Aorta (tissue), 5 donors: ENCODE data around the gene TNXB. TPM values are rescaled to one million over a fixed set of nuclear protein-coding genes. Genes with fewer than 3 reads are reported as not detected.

ENCODE experiments used
- ATAC-seq: fragments of 200-7000 bp; cut with Tn5 transposase; one replicate; pipeline ENCODE4 v1.9.1; 2022; ENCODE audit warnings: moderate library complexity; ENCODE audit not compliant: low FRiP score
- DNase-seq, 2 donors: peaks; one replicate each; pipeline ENCODE4 v3.0.0-alpha.2; 2020
- H3K27ac ChIP-seq, 2 donors: one replicate each; pipeline ENCODE4 v1.5.1; 2013; ENCODE audit warnings: low read length in 2 of 2, mild to moderate bottlenecking in 2 of 2, moderate library complexity in 2 of 2, control low read depth in 1 of 2, inconsistent platforms in 1 of 2, low read depth in 1 of 2
- H3K27me3 ChIP-seq, 2 donors: one replicate each; pipeline ENCODE4 v1.6.1; 2013; ENCODE audit warnings: control low read depth in 1 of 2, low read length in 1 of 2, mild to moderate bottlenecking in 1 of 2, moderate library complexity in 1 of 2; ENCODE audit not compliant: insufficient read depth in 2 of 2, control insufficient read depth in 1 of 2
- H3K36me3 ChIP-seq, 2 donors: one replicate each; pipeline ENCODE4 v1.6.1; 2013; ENCODE audit warnings: control low read depth in 1 of 2, low read length in 1 of 2, mild to moderate bottlenecking in 1 of 2; ENCODE audit not compliant: insufficient read depth in 2 of 2, control insufficient read depth in 1 of 2
- H3K4me1 ChIP-seq, 2 donors: one replicate each; pipeline ENCODE4 v1.6.1; 2013; ENCODE audit warnings: low read length in 2 of 2, control low read depth in 1 of 2, mild to moderate bottlenecking in 1 of 2, moderate library complexity in 1 of 2; ENCODE audit not compliant: insufficient read depth in 2 of 2, control insufficient read depth in 1 of 2
- H3K4me3 ChIP-seq, 2 donors: one replicate each; pipeline ENCODE4 v1.5.1; 2013; ENCODE audit warnings: low read length in 2 of 2, control low read depth in 1 of 2, mild to moderate bottlenecking in 1 of 2
- H3K9me3 ChIP-seq: one replicate; pipeline ENCODE4 v1.6.1; 2013; ENCODE audit warnings: mild to moderate bottlenecking, low read length; ENCODE audit not compliant: control insufficient read depth
- WGBS, 2 donors: extraction: QIAGEN DNeasy Blood & Tissue Kit; methylation state at CpG; one replicate each; pipeline ENCODE4 v1.1.7; 2013; 5-methylcytosine and 5-hydroxymethylcytosine counted together
- intact Hi-C, 2 donors: fragments of 100-400 bp; cut with DNase I; formaldehyde crosslinking; loops; one replicate each; pipeline versions ENCODE4 v1.14.2 to v1.15.0; 2022
- polyA plus RNA-seq, 2 donors: library from polyadenylated mRNA; stranded (reverse); fragments of 200-250 nt; gene quantifications; one replicate each; pipeline ENCODE4 v1.2.3, GENCODE V29; 2013
- total RNA-seq, 2 donors: library from RNA; stranded (reverse); fragmentation: NEBNext Ultra II Directional; extraction: Animal tissue kit (Norgen Biotek cat#: 25700); gene quantifications; one replicate each; pipeline ENCODE4 v1.2.1, GENCODE V29; 2021
- donor health status: healthy with polysubstance abuse.
- donor health status: Bipolar disorder and iron deficiency.
- donor health status: DM: no; HTN: no; CAD: no.
- donor health status: DM: no; HTN: no; CAD: no.
- donor health status: DM: yes; HTN: yes; CAD: no.

TNXB gene
- total and polyA plus RNA-seq, 4 donors = 11.1 to 441 (median 116) TPM

DNA sequence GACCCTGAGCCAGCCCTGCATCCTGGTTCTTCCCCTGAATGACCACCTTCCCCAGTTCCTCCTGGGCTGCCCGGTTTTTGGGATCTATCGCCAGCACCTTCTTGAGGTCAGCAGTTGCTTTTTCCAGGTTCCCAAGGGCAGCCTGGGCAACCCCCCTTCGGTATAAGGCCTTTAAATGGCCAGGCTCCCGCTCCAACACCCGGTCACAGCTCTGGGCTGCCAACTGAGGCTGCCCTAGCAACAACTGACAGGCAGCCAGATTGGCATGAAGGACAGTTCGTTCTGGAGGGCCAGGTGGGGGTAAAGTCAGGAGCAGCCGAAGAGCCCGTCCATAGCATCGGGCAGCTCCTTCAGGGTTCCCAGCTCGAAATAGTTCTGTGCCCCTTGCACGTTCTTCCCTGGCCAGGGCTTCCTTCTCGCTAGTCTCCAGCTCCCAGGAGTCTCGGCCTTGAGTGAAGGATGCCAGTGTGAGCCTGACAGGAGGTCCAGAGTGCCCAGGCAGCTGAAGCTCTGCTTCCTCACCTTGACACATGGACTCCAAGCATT, 19.7 kb upstream of the TNXB start:
- intact Hi-C loops = no loop called here
- Histone ChIP-seq H3K36me3 (peaks cover 0 to 1% of the 10 kb centered on the region in 2 donors), H3K9me3 (no peaks in the 10 kb centered on the region), H3K4me3 (no peak overlapping the region), H3K4me1 (peaks cover 0 to 2% of the 10 kb centered on the region in 2 donors), H3K27ac (peak overlapping the region in 1 of 2 donors; percentile 34), H3K27me3 (no peaks in the 10 kb centered on the region)
- ATAC-seq (no peak), DNase-seq (no peak)
- 81 to 87% methylated on average over 13 of the region's 13 CpGs for WGBS, 2 donors

DNA sequence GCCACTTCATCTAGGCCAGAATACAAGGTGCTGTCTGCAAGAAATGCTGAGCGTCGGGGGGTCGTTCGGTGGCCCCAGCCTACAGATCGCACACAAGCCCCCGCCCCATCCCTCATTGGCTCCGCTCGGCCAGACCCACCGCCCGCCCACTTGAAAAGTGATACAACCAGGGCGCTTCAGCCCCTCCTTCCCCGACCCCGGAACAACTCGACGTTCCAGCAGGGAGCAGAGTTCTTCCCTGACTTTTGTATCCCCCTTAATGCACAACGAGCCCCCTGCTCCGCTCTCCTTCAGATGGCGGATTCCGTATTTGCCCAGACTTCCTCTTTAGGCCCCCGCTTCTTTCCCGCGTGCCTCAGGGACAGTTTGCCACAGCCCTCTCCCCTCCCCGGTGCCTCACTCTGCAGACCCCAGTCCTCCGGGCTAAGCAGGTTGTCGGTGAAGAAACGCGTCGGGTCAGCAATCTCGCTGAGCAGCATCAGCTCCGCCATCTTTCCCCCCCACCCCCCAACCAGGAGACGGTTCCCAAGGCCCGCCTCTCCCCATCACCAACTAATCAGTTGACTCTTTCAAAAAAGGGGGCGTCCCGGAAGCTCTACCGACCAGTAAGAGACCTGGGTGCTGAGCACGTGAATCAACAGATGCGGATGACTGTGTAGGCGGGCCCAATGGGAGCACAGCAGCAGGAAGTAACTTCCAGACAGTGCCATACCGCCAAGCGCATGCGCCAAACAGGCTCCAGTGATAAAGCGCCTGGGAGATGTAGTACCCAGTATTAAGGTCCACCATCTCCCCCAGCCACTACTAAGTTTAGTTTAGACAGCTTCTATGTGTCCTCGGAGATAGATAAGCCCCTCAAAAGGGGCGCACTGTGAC, 18.8 kb upstream of the TNXB start, which contains the start of gene ATF6B:
TSS of gene ATF6B (minus strand) at position 530 of the 876 bp plus-strand sequence. CDS start at position 491, 39 bp downstream.
- H3K4me3 ChIP-seq = peak within 1 kb of the TSS; percentile 61 to 94
- peaks cover 0 to 1% of the 10 kb centered on the region in 2 donors for H3K36me3 ChIP-seq
- peak within 1 kb of the TSS in 1 of 2 donors; percentile 60 for H3K27ac ChIP-seq
- DNase-seq = peak; percentile 98 to 99
- no peaks in the 10 kb centered on the region for H3K27me3 ChIP-seq
- ATAC-seq = peak; percentile 95
- intact Hi-C loops = no loop called here
- H3K4me1 ChIP-seq = peaks cover 0 to 2% of the 10 kb centered on the region in 2 donors
- H3K9me3 ChIP-seq = no peaks in the 10 kb centered on the region
- WGBS, 2 donors = 0% methylated on average over 44 of the region's 44 CpGs

DNA sequence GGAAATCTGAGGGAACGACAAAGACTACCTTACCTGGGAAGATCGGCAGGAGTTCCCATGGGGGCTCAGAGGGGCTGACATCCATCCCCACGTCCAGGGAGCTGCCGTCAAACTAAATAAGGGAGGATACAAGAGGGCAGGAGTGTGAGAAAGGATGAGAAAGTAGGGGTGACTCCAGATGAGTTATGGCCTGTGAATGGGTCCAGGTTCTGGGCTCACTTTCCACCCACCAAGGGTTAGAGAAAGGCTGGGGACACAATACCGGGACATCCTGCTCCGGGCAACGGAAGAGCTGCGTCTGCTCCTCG, 18.2 kb upstream of the TNXB start:
- Histone ChIP-seq H3K9me3 (no peaks in the 10 kb centered on the region), H3K27me3 (no peaks in the 10 kb centered on the region), H3K36me3 (peaks cover 0 to 1% of the 10 kb centered on the region in 2 donors), H3K27ac (no peak overlapping the region), H3K4me3 (peak overlapping the region; percentile 61 to 94), H3K4me1 (peaks cover 0 to 2% of the 10 kb centered on the region in 2 donors)
- WGBS, 2 donors = 4 to 6% methylated on average over 9 of the region's 9 CpGs
- no peak for ATAC-seq
- intact Hi-C loops = no loop called here
- DNase-seq = no peak

DNA sequence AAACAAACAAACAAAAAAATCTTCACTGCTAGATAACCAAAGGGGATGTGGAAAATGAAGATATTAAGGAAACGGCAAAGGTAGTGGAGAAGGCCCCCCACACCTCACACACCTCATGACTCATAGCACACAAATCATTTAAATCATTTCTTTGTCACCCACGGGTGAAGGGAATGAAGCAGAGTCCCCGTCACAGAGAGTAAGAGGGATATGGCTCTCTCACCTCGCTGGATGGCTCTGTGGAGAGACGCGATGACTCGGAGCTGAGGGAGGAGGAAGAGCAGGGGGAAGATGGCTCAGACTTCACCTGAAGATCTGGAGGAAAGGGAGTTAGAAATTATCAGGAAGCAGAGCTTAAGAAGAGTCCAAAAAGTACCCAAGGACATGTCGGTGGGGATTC, 17.7 kb upstream of the TNXB start:
- Histone ChIP-seq H3K36me3 (peaks cover 0 to 1% of the 10 kb centered on the region in 2 donors), H3K27ac (no peak overlapping the region), H3K4me3 (peak overlapping the region in 1 of 2 donors; percentile 94), H3K4me1 (peaks cover 0 to 2% of the 10 kb centered on the region in 2 donors), H3K27me3 (no peaks in the 10 kb centered on the region), H3K9me3 (no peaks in the 10 kb centered on the region)
- 63 to 64% methylated on average over 8 of the region's 8 CpGs for WGBS, 2 donors
- intact Hi-C loops = no loop called here
- ATAC-seq (no peak), DNase-seq (no peak)

DNA sequence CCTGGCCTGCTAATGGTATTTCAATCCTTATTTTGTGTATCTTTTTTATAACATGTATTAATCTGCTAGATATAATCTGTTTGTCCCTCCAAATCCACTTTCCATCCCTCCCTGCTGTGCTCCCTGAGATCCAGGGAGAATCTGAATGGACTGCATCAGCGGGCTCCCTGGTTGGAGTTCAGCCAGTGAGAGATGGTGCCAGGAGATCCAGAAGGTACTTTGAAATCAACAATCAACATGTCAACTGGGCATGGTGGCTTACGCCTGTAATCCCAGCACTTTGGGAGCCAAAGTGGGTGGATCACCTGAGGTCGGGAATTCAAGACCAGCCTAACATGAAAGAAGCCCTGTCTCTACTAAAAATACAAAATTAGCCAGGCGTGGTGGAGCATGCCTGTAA, 14.5 kb upstream of the TNXB start:
- DNase-seq = no peak
- Histone ChIP-seq H3K36me3 (peaks cover 0 to 7% of the 10 kb centered on the region in 2 donors), H3K9me3 (no peaks in the 10 kb centered on the region), H3K27me3 (no peaks in the 10 kb centered on the region), H3K4me3 (no peak overlapping the region), H3K4me1 (peaks cover 0 to 2% of the 10 kb centered on the region in 2 donors), H3K27ac (no peak overlapping the region)
- WGBS, 2 donors = 78 to 79% methylated on average over 4 of the region's 4 CpGs
- intact Hi-C loops = no loop called here
- ATAC-seq = no peak

DNA sequence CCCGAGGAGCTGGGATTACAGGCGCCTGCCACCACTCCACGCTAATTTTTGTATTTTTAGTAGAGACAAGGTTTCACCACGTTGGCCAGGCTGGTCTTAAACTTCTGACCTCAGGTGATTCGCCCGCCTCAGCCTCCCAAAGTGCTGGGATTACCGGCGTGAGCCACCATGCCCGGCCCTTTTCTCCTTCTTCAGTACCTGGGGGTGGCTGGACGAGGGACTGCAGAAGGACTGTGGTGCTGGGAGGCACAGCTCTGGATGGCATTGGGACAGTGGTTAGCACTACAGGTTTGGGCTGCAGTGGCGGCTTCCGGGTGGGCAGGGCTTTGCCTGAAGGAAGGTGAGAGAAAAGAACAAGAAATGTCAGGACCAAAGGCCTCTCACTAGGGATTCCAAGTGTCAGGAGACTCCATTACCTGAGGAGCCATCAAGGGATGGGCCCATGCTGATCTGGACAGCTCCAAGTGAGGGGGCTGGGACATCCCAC, 11.5 kb upstream of the TNXB start:
- Histone ChIP-seq H3K4me1 (no peaks in the 10 kb centered on the region), H3K36me3 (peaks cover 0 to 15% of the 10 kb centered on the region in 2 donors), H3K9me3 (no peaks in the 10 kb centered on the region), H3K4me3 (no peak overlapping the region), H3K27ac (no peak overlapping the region), H3K27me3 (no peaks in the 10 kb centered on the region)
- WGBS, 2 donors = 89 to 94% methylated on average over 12 of the region's 12 CpGs
- DNase-seq (no peak), ATAC-seq (no peak)
- intact Hi-C loops = loop anchor here in 1 of 2 donors (2.0 kb wide), 1 partner anchor 34 kb away; the partner anchor contains the start of gene PPT2

DNA sequence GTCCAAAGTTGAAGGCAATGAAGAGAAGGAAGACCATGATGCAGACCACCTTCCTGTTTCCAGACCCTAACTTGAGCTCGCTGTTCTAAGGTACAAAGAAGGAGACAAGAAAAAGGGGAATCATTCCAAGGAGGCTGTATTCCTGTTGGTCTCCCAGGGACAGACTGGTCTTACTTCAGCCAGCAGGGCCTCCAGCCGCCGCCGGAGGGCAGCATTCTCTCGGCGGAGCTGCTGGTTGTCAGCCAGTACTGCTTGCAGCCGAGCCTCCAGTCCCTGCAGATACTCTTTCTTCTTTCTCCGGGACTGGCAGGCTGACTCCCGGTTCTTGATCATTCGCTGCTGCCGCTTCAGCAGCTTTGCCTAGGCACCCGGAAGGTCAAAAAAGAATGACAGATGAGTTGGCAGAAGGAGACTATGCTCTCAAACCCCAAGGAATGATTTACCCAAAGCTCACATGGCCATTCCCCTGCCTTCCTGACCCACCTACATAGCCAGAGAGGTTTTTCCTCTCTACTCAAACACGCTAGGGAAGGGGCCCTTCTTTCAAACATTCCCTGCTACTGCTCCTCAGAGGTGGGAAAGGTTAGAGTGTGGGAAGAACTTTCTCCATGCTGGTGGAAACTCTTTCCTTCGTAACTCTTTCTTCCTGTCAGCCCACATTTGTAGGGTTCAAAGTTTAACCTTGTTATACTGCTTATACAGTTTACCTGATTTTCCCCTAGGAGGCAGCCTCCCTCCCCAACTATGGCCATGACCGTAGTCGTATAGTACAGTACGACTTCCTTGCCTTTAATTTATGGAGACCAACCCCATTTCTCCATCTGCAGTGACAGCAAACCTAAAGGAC, 9.9 kb upstream of the TNXB start:
- Histone ChIP-seq H3K27me3 (no peaks in the 10 kb centered on the region), H3K9me3 (no peaks in the 10 kb centered on the region), H3K27ac (peak overlapping the region in 1 of 2 donors; percentile 10), H3K4me1 (no peaks in the 10 kb centered on the region), H3K36me3 (peaks cover 0 to 14% of the 10 kb centered on the region in 2 donors), H3K4me3 (no peak overlapping the region)
- ATAC-seq (peak; percentile 83), DNase-seq (peak; percentile 91 to 95)
- 13 to 16% methylated on average over 17 of the region's 17 CpGs for WGBS, 2 donors
- intact Hi-C loops = loop anchor here in 1 of 2 donors (2.0 to 10.0 kb wide), 2 partner anchors 36 to 136 kb away; partner anchors contain the start of gene PPT2

DNA sequence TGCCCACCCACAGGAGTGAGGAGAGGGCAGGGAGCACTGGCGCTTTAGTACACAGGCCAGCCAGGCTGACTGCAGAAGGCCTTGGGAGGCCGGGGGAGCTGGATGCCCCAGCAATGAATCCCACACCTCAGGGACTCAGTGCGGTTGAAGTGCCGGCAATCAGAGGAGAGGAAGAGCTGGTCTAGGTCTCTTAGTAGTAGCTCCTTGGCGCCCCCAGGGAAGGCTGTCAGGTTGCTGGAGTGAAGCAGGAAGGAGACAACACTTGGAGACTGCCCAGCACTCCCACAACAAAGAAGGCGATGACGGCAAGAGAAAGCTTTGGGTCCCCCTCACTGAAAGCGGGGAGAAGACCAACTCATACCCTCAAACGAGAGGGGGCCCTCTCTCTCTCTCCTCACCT, 8.3 kb upstream of the TNXB start:
- H3K36me3 ChIP-seq = peaks cover 0 to 14% of the 10 kb centered on the region in 2 donors
- DNase-seq (no peak), ATAC-seq (no peak)
- no peak overlapping the region for H3K27ac ChIP-seq
- intact Hi-C loops = loop anchor here in 1 of 2 donors (10.0 kb wide), 1 partner anchor 137 kb away; no protein-coding TSS in a partner anchor
- no peak overlapping the region for H3K4me3 ChIP-seq
- no peaks in the 10 kb centered on the region for H3K4me1 ChIP-seq
- H3K27me3 ChIP-seq = no peaks in the 10 kb centered on the region
- H3K9me3 ChIP-seq = no peaks in the 10 kb centered on the region
- 88% methylated on average over 9 of the region's 9 CpGs for WGBS, 2 donors
